ENCODE results near the gene ANK2.

Gene ANK2

GRCh38 chr4:113209153-113209552 lies 159.7 kb downstream of the ANK2 start:
- no peaks in the 10 kb centered on the region for H3K9me2 ChIP-seq (replicated peaks; ENCODE audit: low read depth, low read length)
- H3K36me3 ChIP-seq (ENCODE audit: insufficient read depth, low read length) = no peaks in the 10 kb centered on the region
- no peak overlapping the region for H3K4me2 ChIP-seq (ENCODE audit: low read depth, low read length, poor library complexity, severe bottlenecking)
- no peaks in the 10 kb centered on the region for H4K20me1 ChIP-seq (ENCODE audit: insufficient read depth, low read length, poor library complexity, severe bottlenecking)
- no peaks in the 10 kb centered on the region for H3K27me3 ChIP-seq (ENCODE audit: insufficient read depth, low read length, poor library complexity, severe bottlenecking)
- TF ChIP-seq EZH2phosphoT487 (IDR thresholded peaks at IDR 0.05; ENCODE audit: borderline replicate concordance) = no peak
- TF ChIP-seq CTCF (conservative IDR thresholded peaks at IDR 0.05; ENCODE audit: low read length) = no peak
- no peaks in the 10 kb centered on the region for H3F3A ChIP-seq (ENCODE audit: low read depth)
- H2AFZ ChIP-seq (ENCODE audit: low read length) = no peak overlapping the region
- H3K4me1 ChIP-seq (ENCODE audit: insufficient read depth, low read length, poor library complexity, severe bottlenecking) = no peaks in the 10 kb centered on the region
- no peak overlapping the region for H3K9ac ChIP-seq (ENCODE audit: low read depth, low read length, poor library complexity, severe bottlenecking)
- H3K9me3 ChIP-seq (ENCODE audit: insufficient read depth, low read depth, low read length) = no peaks in the 10 kb centered on the region
- H3K4me3 ChIP-seq (ENCODE audit: low read length, poor library complexity, severe bottlenecking) = no peak overlapping the region
- no peaks in the 10 kb centered on the region for H3K79me2 ChIP-seq (ENCODE audit: insufficient read depth, low read length)

GRCh38 chr4:113209652-113210320 lies 160.3 kb downstream of the ANK2 start:
- Histone ChIP-seq H3K9me3 (ENCODE audit: insufficient read depth, low read depth, low read length) (no peaks in the 10 kb centered on the region), H3K9me2 (replicated peaks; ENCODE audit: low read depth, low read length) (no peaks in the 10 kb centered on the region), H3K4me2 (ENCODE audit: low read depth, low read length, poor library complexity, severe bottlenecking) (no peak overlapping the region)

GRCh38 chr4:113212613-113213012 lies 163.2 kb downstream of the ANK2 start:
- Histone ChIP-seq H3K4me2 (ENCODE audit: low read depth, low read length, poor library complexity, severe bottlenecking) (no peak overlapping the region), H3K4me1 (ENCODE audit: insufficient read depth, low read length, poor library complexity, severe bottlenecking) (no peaks in the 10 kb centered on the region), H4K20me1 (ENCODE audit: insufficient read depth, low read length, poor library complexity, severe bottlenecking) (no peaks in the 10 kb centered on the region), H3K4me3 (ENCODE audit: low read length, poor library complexity, severe bottlenecking) (no peak overlapping the region), H2AFZ (ENCODE audit: low read length) (no peak overlapping the region), H3K27me3 (ENCODE audit: insufficient read depth, low read length, poor library complexity, severe bottlenecking) (no peaks in the 10 kb centered on the region), H3K9me3 (ENCODE audit: insufficient read depth, low read depth, low read length) (no peaks in the 10 kb centered on the region), H3K79me2 (ENCODE audit: insufficient read depth, low read length) (no peaks in the 10 kb centered on the region), H3K9me2 (replicated peaks; ENCODE audit: low read depth, low read length) (no peaks in the 10 kb centered on the region), H3K36me3 (ENCODE audit: insufficient read depth, low read length) (no peaks in the 10 kb centered on the region), H3F3A (ENCODE audit: low read depth) (no peaks in the 10 kb centered on the region), H3K9ac (ENCODE audit: low read depth, low read length, poor library complexity, severe bottlenecking) (no peak overlapping the region)
- TF ChIP-seq EZH2phosphoT487 (IDR thresholded peaks at IDR 0.05; ENCODE audit: borderline replicate concordance) = no peak
- TF ChIP-seq CTCF (conservative IDR thresholded peaks at IDR 0.05; ENCODE audit: low read length) = no peak

More at GRCh38 chr4:113209652-113210320, 160.3 kb downstream of the ANK2 start:
- no peaks in the 10 kb centered on the region for H3K36me3 ChIP-seq (ENCODE audit: insufficient read depth, low read length)
- no peak overlapping the region for H3K9ac ChIP-seq (ENCODE audit: low read depth, low read length, poor library complexity, severe bottlenecking)
- TF ChIP-seq CTCF (conservative IDR thresholded peaks at IDR 0.05; ENCODE audit: low read length) (no peak), EZH2phosphoT487 (IDR thresholded peaks at IDR 0.05; ENCODE audit: borderline replicate concordance) (no peak)
- no peaks in the 10 kb centered on the region for H3K27me3 ChIP-seq (ENCODE audit: insufficient read depth, low read length, poor library complexity, severe bottlenecking)
- H3F3A ChIP-seq (ENCODE audit: low read depth) = no peaks in the 10 kb centered on the region
- no peaks in the 10 kb centered on the region for H3K79me2 ChIP-seq (ENCODE audit: insufficient read depth, low read length)
- H4K20me1 ChIP-seq (ENCODE audit: insufficient read depth, low read length, poor library complexity, severe bottlenecking) = no peaks in the 10 kb centered on the region
- H3K4me1 ChIP-seq (ENCODE audit: insufficient read depth, low read length, poor library complexity, severe bottlenecking) = no peaks in the 10 kb centered on the region
- no peak overlapping the region for H3K4me3 ChIP-seq (ENCODE audit: low read length, poor library complexity, severe bottlenecking)
- no peak overlapping the region for H2AFZ ChIP-seq (ENCODE audit: low read length)

All from Loucy (cell line).